Measurements from ENCODE around the gene TMEFF2.

The TMEFF2 gene

DNA sequence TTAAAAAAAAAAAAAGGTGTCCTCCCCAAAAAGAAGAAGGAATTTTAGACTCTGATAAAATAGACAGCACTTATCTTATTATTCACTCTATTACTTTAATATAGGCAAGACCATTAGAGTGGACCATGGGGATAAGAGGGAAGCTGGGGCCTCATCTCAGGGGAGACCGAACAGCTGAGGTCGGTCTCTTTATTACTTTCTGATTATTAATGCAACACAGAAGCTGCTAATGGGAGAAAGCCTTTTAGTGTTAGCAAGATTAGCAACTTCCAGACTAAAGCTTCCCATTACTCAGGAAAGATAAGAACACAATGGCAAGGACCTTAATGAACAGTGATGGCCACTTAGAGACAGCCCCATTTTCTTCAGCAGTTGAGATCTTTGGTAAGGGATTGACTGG, 135.5 kb downstream of the TMEFF2 start:
- H3K27ac ChIP-seq (ENCODE audit: extremely low read depth, low read depth, low read length), result no peak overlapping the region
- ChIA-PET POLR2A (no interaction called here), CTCF (no interaction called here)
- TF ChIP-seq ZNF670 (tag by site-specific recombination; IDR thresholded peaks at IDR 0.05; ENCODE audit: low read depth) (no peak), ZNF302 (tag by site-specific recombination; IDR thresholded peaks at IDR 0.05; ENCODE audit: low read depth) (no peak), OSR2 (tag by site-specific recombination; IDR thresholded peaks at IDR 0.05) (no peak), ZNF623 (tag by site-specific recombination; IDR thresholded peaks at IDR 0.05) (no peak), ZNF610 (tag by site-specific recombination; IDR thresholded peaks at IDR 0.05; ENCODE audit: borderline replicate concordance) (no peak), GLIS1 (tag by site-specific recombination; IDR thresholded peaks at IDR 0.05) (no peak), FEZF1 (tag by site-specific recombination; IDR thresholded peaks at IDR 0.05) (no peak)
- TF ChIP-seq, protein P1, sequence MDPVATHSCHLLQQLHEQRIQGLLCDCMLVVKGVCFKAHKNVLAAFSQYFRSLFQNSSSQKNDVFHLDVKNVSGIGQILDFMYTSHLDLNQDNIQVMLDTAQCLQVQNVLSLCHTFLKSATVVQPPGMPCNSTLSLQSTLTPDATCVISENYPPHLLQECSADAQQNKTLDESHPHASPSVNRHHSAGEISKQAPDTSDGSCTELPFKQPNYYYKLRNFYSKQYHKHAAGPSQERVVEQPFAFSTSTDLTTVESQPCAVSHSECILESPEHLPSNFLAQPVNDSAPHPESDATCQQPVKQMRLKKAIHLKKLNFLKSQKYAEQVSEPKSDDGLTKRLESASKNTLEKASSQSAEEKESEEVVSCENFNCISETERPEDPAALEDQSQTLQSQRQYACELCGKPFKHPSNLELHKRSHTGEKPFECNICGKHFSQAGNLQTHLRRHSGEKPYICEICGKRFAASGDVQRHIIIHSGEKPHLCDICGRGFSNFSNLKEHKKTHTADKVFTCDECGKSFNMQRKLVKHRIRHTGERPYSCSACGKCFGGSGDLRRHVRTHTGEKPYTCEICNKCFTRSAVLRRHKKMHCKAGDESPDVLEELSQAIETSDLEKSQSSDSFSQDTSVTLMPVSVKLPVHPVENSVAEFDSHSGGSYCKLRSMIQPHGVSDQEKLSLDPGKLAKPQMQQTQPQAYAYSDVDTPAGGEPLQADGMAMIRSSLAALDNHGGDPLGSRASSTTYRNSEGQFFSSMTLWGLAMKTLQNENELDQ (tag by site-specific recombination; IDR thresholded peaks at IDR 0.05; ENCODE audit: low read depth), result no peak
- no peaks in the 10 kb centered on the region for H3K9me3 ChIP-seq (ENCODE audit: control insufficient read depth, insufficient read depth, low read depth, low read length)
- no peaks in the 10 kb centered on the region for H3K4me1 ChIP-seq (ENCODE audit: control insufficient read depth, insufficient read depth, low read length)
- no peaks in the 10 kb centered on the region for H3K36me3 ChIP-seq (ENCODE audit: control insufficient read depth in 2 of 2, insufficient read depth in 1 of 2, low read length in 2 of 2)
- H3K4me3 ChIP-seq (ENCODE audit: low read depth, low read length), result no peak overlapping the region

DNA sequence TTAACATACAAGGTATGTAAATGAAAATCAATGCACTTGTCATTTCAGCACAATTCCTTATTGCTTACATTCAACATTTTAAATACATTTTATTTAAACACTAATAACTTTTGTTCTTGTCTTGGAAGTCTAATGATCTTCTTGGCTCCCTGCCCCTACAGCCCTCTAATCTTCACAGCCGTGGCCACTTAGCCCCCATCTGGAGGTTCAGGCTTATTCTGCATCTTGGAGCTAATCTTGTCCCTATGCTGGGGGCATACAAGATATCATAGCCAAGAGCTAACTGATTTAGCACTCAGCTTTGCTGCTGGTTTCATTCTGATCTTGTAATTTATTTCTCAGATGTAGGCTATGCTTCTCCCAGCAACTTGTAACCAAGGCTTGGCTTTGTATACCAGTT, 140.8 kb downstream of the TMEFF2 start:
- TF ChIP-seq ZNF146 (tag by site-specific recombination; IDR thresholded peaks at IDR 0.05), result no peak
- TF ChIP-seq ZNF132 (tag by site-specific recombination; IDR thresholded peaks at IDR 0.05; ENCODE audit: borderline replicate concordance), result no peak
- TF ChIP-seq ZNF660 (tag by site-specific recombination; IDR thresholded peaks at IDR 0.05), result no peak
- no peak for TF ChIP-seq ZNF416 (tag by site-specific recombination; IDR thresholded peaks at IDR 0.05)
- TF ChIP-seq ZNF785 (tag by site-specific recombination; IDR thresholded peaks at IDR 0.05), result no peak
- Histone ChIP-seq H3K4me3 (ENCODE audit: low read depth, low read length) (no peak overlapping the region), H3K9me3 (ENCODE audit: control insufficient read depth, insufficient read depth, low read depth, low read length) (no peaks in the 10 kb centered on the region), H3K36me3 (ENCODE audit: control insufficient read depth in 2 of 2, insufficient read depth in 1 of 2, low read length in 2 of 2) (no peaks in the 10 kb centered on the region), H3K27ac (ENCODE audit: extremely low read depth, low read depth, low read length) (no peak overlapping the region), H3K4me1 (ENCODE audit: control insufficient read depth, insufficient read depth, low read length) (no peaks in the 10 kb centered on the region; the same call in 1 of the 2 replicates)
- POLR2A ChIA-PET, result no interaction called here
- CTCF ChIA-PET, result no interaction called here

DNA sequence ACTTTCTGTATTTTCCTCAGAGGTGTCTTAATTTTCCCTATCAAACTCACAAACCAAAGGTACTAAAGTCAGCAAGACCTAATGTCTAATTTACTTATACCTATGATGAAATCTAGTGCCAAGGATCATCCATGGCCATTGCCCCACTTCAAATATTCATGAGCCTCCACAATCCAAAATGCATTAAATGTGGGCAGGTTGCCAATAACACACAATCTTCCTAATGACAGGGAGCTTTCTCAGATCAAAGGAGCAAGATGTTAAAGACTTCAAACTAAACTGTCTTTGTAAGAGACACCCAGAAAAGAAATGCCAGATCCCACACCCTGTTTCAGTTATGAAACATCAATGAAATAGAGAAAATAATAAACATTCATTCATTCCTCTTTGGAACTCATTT, 143.2 kb downstream of the TMEFF2 start:
- Histone ChIP-seq H3K9me3 (ENCODE audit: control insufficient read depth, insufficient read depth, low read depth, low read length) (no peaks in the 10 kb centered on the region), H3K27ac (ENCODE audit: extremely low read depth, low read depth, low read length) (no peak overlapping the region), H3K36me3 (ENCODE audit: control insufficient read depth in 2 of 2, insufficient read depth in 1 of 2, low read length in 2 of 2) (no peaks in the 10 kb centered on the region), H3K4me1 (ENCODE audit: control insufficient read depth, insufficient read depth, low read length) (no peaks in the 10 kb centered on the region; the same call in 1 of the 2 replicates), H3K4me3 (ENCODE audit: low read depth, low read length) (no peak overlapping the region)
- ChIA-PET POLR2A (no interaction called here), CTCF (interaction anchor here (0.7 to 0.8 kb wide), 3 partner anchors 110 to 295 kb away, joined by 3 to 5 read pairs (median 3); no protein-coding TSS in a partner anchor)
- TF ChIP-seq TCF7L2 (IDR thresholded peaks at IDR 0.05; ENCODE audit: borderline replicate concordance, low read depth, low read length), result peak; percentile 30; the same call in 1 of the 2 replicates
- TF ChIP-seq ZNF211 (tag by site-specific recombination; IDR thresholded peaks at IDR 0.05; ENCODE audit: low read depth), result no peak
- TF ChIP-seq, protein P2, sequence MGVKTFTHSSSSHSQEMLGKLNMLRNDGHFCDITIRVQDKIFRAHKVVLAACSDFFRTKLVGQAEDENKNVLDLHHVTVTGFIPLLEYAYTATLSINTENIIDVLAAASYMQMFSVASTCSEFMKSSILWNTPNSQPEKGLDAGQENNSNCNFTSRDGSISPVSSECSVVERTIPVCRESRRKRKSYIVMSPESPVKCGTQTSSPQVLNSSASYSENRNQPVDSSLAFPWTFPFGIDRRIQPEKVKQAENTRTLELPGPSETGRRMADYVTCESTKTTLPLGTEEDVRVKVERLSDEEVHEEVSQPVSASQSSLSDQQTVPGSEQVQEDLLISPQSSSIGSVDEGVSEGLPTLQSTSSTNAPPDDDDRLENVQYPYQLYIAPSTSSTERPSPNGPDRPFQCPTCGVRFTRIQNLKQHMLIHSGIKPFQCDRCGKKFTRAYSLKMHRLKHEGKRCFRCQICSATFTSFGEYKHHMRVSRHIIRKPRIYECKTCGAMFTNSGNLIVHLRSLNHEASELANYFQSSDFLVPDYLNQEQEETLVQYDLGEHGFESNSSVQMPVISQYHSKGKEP (tag by site-specific recombination; IDR thresholded peaks at IDR 0.05), result peak; percentile 74
- peak; percentile 30; the same call in 1 of the 2 replicates for TF ChIP-seq OSR2 (tag by site-specific recombination; IDR thresholded peaks at IDR 0.05)

Data from HEK293 (cell line).